Trophoblast cell (in vitro differentiated cells and primary cell): ENCODE measurements around the gene ITPR1.
"Not testable (repeated sequence)": the region's sequence is repeated elsewhere in the genome, so short reads cannot be mapped to it uniquely, and the experiment has no call there.

Experiments
- DNase-seq, 2 donors: peaks; one replicate each; pipeline ENCODE4 v3.0.0-alpha.2; 2016
- H2AFZ ChIP-seq: 2 replicates; pipeline ENCODE4 v1.6.1; 2013; ENCODE audit warnings: low read length, moderate library complexity, mild to moderate bottlenecking; ENCODE audit not compliant: insufficient read depth, poor library complexity
- H2AK5ac ChIP-seq: 2 replicates; pipeline ENCODE4 v1.6.1; 2013; ENCODE audit warnings: mild to moderate bottlenecking, low read length
- H2BK120ac ChIP-seq: 2 replicates; pipeline ENCODE4 v1.6.1; 2013; ENCODE audit warnings: low read length, mild to moderate bottlenecking, moderate library complexity; ENCODE audit not compliant: insufficient read depth, poor library complexity
- H2BK12ac ChIP-seq: 2 replicates; pipeline ENCODE4 v1.6.1; 2013; ENCODE audit warnings: mild to moderate bottlenecking, low read length, moderate library complexity
- H2BK5ac ChIP-seq: 2 replicates; pipeline ENCODE4 v1.6.1; 2013; ENCODE audit warnings: low read length, low read depth, moderate library complexity, mild to moderate bottlenecking; ENCODE audit not compliant: poor library complexity
- H3K14ac ChIP-seq: 2 replicates; pipeline ENCODE4 v1.6.1; 2013; ENCODE audit warnings: mild to moderate bottlenecking, low read length
- H3K18ac ChIP-seq: 2 replicates; pipeline ENCODE4 v1.6.1; 2013; ENCODE audit warnings: mild to moderate bottlenecking, low read length
- H3K23ac ChIP-seq: 2 replicates; pipeline ENCODE4 v1.6.1; 2013; ENCODE audit warnings: low read length
- H3K27ac ChIP-seq: 2 replicates; pipeline ENCODE4 v1.5.1; 2013; ENCODE audit warnings: low read depth, mild to moderate bottlenecking, inconsistent platforms, low read length, moderate library complexity
- H3K27me3 ChIP-seq: 2 replicates; pipeline ENCODE4 v1.6.1; 2013; ENCODE audit warnings: inconsistent platforms, mild to moderate bottlenecking, low read length, moderate library complexity; ENCODE audit not compliant: insufficient read depth
- H3K36me3 ChIP-seq, 2 experiments: 1 replicate in 1 of 2; 2 replicates in 1 of 2; pipeline ENCODE4 v1.6.1; 2013; ENCODE audit warnings: low read length in 2 of 2, mild to moderate bottlenecking in 2 of 2, moderate library complexity in 1 of 2; ENCODE audit not compliant: insufficient read depth in 2 of 2, control insufficient read depth in 1 of 2
- H3K4ac ChIP-seq: 2 replicates; pipeline ENCODE4 v1.6.1; 2013; ENCODE audit warnings: low read depth, mild to moderate bottlenecking, low read length, moderate library complexity
- H3K4me1 ChIP-seq, 2 experiments: 1 replicate in 1 of 2; 2 replicates in 1 of 2; pipeline ENCODE4 v1.6.1; 2013; ENCODE audit warnings: low read length in 2 of 2, mild to moderate bottlenecking in 2 of 2, moderate library complexity in 1 of 2; ENCODE audit not compliant: insufficient read depth in 2 of 2, control insufficient read depth in 1 of 2
- H3K4me2 ChIP-seq: 2 replicates; pipeline ENCODE4 v1.6.1; 2013; ENCODE audit warnings: inconsistent platforms, mild to moderate bottlenecking, low read length, moderate library complexity
- H3K4me3 ChIP-seq: 2 replicates; pipeline ENCODE4 v1.5.1; 2013; ENCODE audit warnings: mild to moderate bottlenecking, low read depth, low read length, inconsistent platforms
- H3K79me1 ChIP-seq: one replicate; pipeline ENCODE4 v1.6.1; 2013; ENCODE audit warnings: low read length
- H3K79me2 ChIP-seq: 2 replicates; pipeline ENCODE4 v1.6.1; 2013; ENCODE audit warnings: low read length, mild to moderate bottlenecking; ENCODE audit not compliant: control insufficient read depth, insufficient read depth, poor library complexity
- H3K9ac ChIP-seq: 2 replicates; pipeline ENCODE4 v1.6.1; 2013; ENCODE audit warnings: mild to moderate bottlenecking, low read length
- H3K9me3 ChIP-seq: 2 replicates; pipeline ENCODE4 v1.6.1; 2013; ENCODE audit warnings: low read depth, mild to moderate bottlenecking, control low read depth, inconsistent platforms, low read length; ENCODE audit not compliant: insufficient read depth
- H4K12ac ChIP-seq: 2 replicates; pipeline ENCODE4 v1.6.1; 2013; ENCODE audit warnings: low read depth, mild to moderate bottlenecking, low read length, moderate library complexity
- H4K8ac ChIP-seq: 2 replicates; pipeline ENCODE4 v1.6.1; 2013; ENCODE audit warnings: low read depth, mild to moderate bottlenecking, low read length, moderate library complexity
- H4K91ac ChIP-seq: one replicate; pipeline ENCODE4 v1.6.1; 2013; ENCODE audit warnings: low read depth, mild to moderate bottlenecking, low read length, moderate library complexity
- WGBS: extraction: QIAGEN DNeasy Blood & Tissue Kit; methylation state at CpG from one replicate; pipeline ENCODE4 v1.1.7; 2013; ENCODE audit warnings: missing lambda C conversion rate; ENCODE audit not compliant: insufficient read length, insufficient coverage; ENCODE audit errors: extremely low coverage; 5-methylcytosine and 5-hydroxymethylcytosine counted together

ITPR1 gene

GRCh38 chr3:4761759-4762158, 268.6 kb downstream of the ITPR1 start:
- H3K4me3 ChIP-seq: no peak overlapping the region
- no peak overlapping the region for H2AK5ac ChIP-seq
- peaks cover 4% of the 10 kb centered on the region for H3K9me3 ChIP-seq
- no CpG with 5 or more reads among the region's 5 CpGs for WGBS
- no peak overlapping the region for H3K9ac ChIP-seq
- H2BK5ac ChIP-seq: no peak overlapping the region
- H2AFZ ChIP-seq: no peak overlapping the region
- H3K27me3 ChIP-seq: no peaks in the 10 kb centered on the region
- H3K4me1 ChIP-seq: peaks cover 7 to 15% of the 10 kb centered on the region in 2 experiments
- H3K79me1 ChIP-seq: peaks cover 2% of the 10 kb centered on the region
- no peak overlapping the region for H3K4me2 ChIP-seq
- H4K91ac ChIP-seq: no peak overlapping the region
- H4K8ac ChIP-seq: no peak overlapping the region
- H3K27ac ChIP-seq: no peak overlapping the region
- no peaks in the 10 kb centered on the region for H3K36me3 ChIP-seq
- H3K79me2 ChIP-seq: no peaks in the 10 kb centered on the region
- DNase-seq: no peak
- H2BK12ac ChIP-seq: no peak overlapping the region
- no peak overlapping the region for H3K18ac ChIP-seq
- no peak overlapping the region for H3K23ac ChIP-seq
- H3K4ac ChIP-seq: no peak overlapping the region
- no peak overlapping the region for H2BK120ac ChIP-seq
- no peak overlapping the region for H4K12ac ChIP-seq
- no peak overlapping the region for H3K14ac ChIP-seq

- H2AFZ ChIP-seq, H3K36me3 ChIP-seq, H3K4ac ChIP-seq, H2BK12ac ChIP-seq, H2AK5ac ChIP-seq, H3K27ac ChIP-seq, H3K4me2 ChIP-seq, H4K12ac ChIP-seq, H4K91ac ChIP-seq, H3K14ac ChIP-seq, H3K9ac ChIP-seq, H3K79me1 ChIP-seq, H4K8ac ChIP-seq, H3K27me3 ChIP-seq, H3K79me2 ChIP-seq, H3K18ac ChIP-seq, H2BK5ac ChIP-seq, H3K4me3 ChIP-seq, DNase-seq, H3K23ac ChIP-seq, H3K9me3 ChIP-seq, H2BK120ac ChIP-seq: not testable (repeated sequence)
- peaks cover 7 to 14% of the 10 kb centered on the region in 2 experiments for H3K4me1 ChIP-seq
- WGBS: no CpG with 5 or more reads among the region's 2 CpGs
These were observed 269.5 kb downstream of the ITPR1 start for GRCh38 chr3:4762481-4763230.

- Histone ChIP-seq H3K4me2 (no peak overlapping the region), H3K9ac (no peak overlapping the region), H3K27me3 (no peaks in the 10 kb centered on the region), H3K79me1 (no peaks in the 10 kb centered on the region), H2BK12ac (no peak overlapping the region), H4K91ac (no peak overlapping the region), H2BK120ac (no peak overlapping the region), H3K23ac (no peak overlapping the region), H3K4me1 (peaks cover 0 to 5% of the 10 kb centered on the region in 2 experiments), H2AFZ (no peak overlapping the region), H4K12ac (no peak overlapping the region), H3K14ac (no peak overlapping the region), H4K8ac (no peak overlapping the region), H3K27ac (no peak overlapping the region), H2AK5ac (no peak overlapping the region), H3K79me2 (no peaks in the 10 kb centered on the region), H3K36me3 (no peaks in the 10 kb centered on the region), H3K9me3 (peaks cover 4% of the 10 kb centered on the region), H3K18ac (no peak overlapping the region), H2BK5ac (no peak overlapping the region), H3K4me3 (no peak overlapping the region), H3K4ac (no peak overlapping the region)
- no peak for DNase-seq
- no CpG with 5 or more reads among the region's 21 CpGs for WGBS
These were observed 270.6 kb downstream of the ITPR1 start for GRCh38 chr3:4763604-4764247.

- Histone ChIP-seq H3K23ac (no peak overlapping the region), H3K4me2 (no peak overlapping the region), H2AK5ac (no peak overlapping the region), H4K12ac (no peak overlapping the region), H4K8ac (no peak overlapping the region), H3K18ac (no peak overlapping the region), H3K36me3 (no peaks in the 10 kb centered on the region), H3K9me3 (peaks cover 4% of the 10 kb centered on the region), H3K14ac (no peak overlapping the region), H3K4ac (no peak overlapping the region), H2BK5ac (no peak overlapping the region), H3K79me2 (no peaks in the 10 kb centered on the region), H3K4me1 (no peaks in the 10 kb centered on the region), H3K27me3 (no peaks in the 10 kb centered on the region), H3K79me1 (no peaks in the 10 kb centered on the region), H2AFZ (no peak overlapping the region), H2BK12ac (no peak overlapping the region), H3K27ac (no peak overlapping the region), H4K91ac (no peak overlapping the region), H2BK120ac (no peak overlapping the region), H3K9ac (no peak overlapping the region), H3K4me3 (no peak overlapping the region)
- no peak for DNase-seq
- WGBS: no CpG with 5 or more reads among the region's 3 CpGs
These were observed 272.1 kb downstream of the ITPR1 start for GRCh38 chr3:4765212-4765611.
